Measurements from ENCODE around the gene CLDN3.
"Not testable (repeated sequence)": the region's sequence is repeated elsewhere in the genome, so short reads cannot be mapped to it uniquely, and the experiment has no call there.

Gene CLDN3

DNA sequence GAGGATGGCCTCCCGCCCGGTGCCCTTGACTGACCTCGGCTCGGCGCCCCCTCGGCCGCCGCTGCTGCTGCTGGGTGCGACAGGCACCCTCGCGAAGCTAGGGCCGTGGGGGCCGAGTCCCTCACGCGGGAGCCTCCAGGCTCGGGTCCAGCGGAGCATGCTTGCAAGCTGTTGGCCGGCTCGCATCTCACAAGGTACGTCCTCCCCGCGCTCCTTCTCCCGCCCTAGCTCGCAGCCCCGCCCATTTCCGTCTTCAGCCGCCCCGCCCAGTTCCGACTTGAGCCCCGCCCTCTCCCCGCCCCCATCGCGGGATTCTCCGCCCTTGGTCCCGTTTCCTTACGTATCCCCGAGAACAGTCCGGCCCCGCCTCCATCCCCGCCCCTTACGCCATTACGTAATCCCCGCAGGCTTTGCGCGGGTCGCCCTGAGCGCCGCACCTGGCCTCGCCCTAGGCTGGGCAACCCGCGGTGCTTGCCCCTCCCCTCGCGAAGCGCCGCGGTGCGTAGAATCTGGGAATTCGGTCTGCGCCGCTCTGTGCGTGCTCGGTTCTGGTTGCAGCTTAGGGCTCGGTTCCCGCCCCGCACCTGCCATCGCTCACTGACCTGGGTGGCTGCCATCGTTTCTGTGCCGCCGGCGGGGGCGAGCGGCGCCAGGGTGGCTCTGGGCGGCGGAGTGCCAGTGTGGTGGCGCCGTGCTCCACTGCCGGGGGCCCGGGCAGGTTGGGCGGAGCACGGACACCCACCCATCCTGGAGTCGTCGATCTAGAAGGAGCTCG is 31.3 kb downstream of the CLDN3 start, which contains the start of gene ABHD11:
TSS of gene ABHD11 (minus strand) at position 191 of the 775 bp plus-strand sequence. CDS start at position 159, 32 bp downstream.
- peak within 1 kb of the TSS; percentile 27 to 92 (median 83) for H3K27ac ChIP-seq
- H3K4me3 ChIP-seq, result peak within 1 kb of the TSS; percentile 59 to 94 (median 80)

- peak overlapping the region; percentile 59 to 94 (median 80) for H3K4me3 ChIP-seq
These were observed 31.9 kb downstream of the CLDN3 start for GRCh38 chr7:73738220-73738611.

GRCh38 chr7:73737491-73738219 is 32.4 kb downstream of the CLDN3 start:
- Histone ChIP-seq H3K27ac (peak overlapping the region in 16 of 21 experiments; percentile 45 to 92 (median 82)), H3K4me3 (peak overlapping the region; percentile 59 to 94 (median 80))

More at GRCh38 chr7:73738220-73738611, 31.9 kb downstream of the CLDN3 start:
- H3K27ac ChIP-seq, result peak overlapping the region; percentile 27 to 92 (median 81)

GRCh38 chr7:73736885-73737284 is 33.2 kb downstream of the CLDN3 start:
- no peak overlapping the region for H3K4me3 ChIP-seq
- H3K27ac ChIP-seq, result no peak overlapping the region

- Histone ChIP-seq H3K4me3 (no peak overlapping the region), H3K27ac (peak overlapping the region in 8 of 21 experiments; percentile 5 to 71 (median 52))
These were observed 34.6 kb downstream of the CLDN3 start for GRCh38 chr7:73735528-73735905.

DNA sequence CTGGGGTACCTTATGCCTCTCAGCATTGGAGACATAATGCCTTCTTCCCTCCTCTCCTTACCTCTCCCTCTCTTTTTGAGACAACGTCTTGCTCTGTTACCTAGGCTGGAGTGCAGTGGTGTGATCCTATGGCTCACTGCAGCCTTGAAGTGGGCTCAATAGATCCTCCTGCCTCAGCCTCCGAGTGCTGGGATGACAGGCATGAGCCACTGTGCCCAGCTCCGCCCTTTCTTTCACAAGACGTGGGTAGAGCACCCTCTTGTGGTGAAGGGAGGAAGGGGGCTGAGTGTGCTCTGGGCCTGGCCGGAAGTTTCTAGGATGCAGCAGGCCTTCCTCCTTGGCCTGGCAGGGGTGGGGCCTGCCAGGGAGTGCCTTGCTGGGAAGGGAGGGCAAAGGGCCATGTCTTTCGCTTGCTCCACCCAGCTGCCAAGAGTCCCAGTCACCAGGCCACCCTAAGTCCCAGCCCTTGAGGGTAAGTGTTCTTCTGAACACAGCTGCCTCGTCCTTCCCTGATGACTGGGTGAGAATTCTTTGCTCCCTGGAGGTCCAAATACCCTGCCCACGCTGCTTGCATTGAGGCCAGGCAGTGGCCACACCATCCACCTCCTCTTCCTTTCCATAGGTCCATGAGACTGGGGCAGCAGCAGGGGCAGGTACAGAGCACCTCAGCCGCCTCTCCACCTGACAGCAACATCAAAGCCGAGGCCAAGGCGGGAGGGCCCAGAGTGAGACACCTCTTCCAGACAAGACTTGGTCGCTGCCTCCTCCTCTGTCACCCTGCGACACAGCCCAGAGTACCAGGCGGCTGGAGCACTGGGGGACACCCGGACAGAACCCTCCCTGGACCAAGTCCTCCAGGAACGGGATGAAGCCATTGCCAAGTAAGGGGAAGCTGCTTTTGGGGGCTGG is 35.2 kb downstream of the CLDN3 start:
- Histone ChIP-seq H3K4me3 (no peak overlapping the region), H3K27ac (peak overlapping the region in 13 of 21 experiments; percentile 5 to 71 (median 51))

DNA sequence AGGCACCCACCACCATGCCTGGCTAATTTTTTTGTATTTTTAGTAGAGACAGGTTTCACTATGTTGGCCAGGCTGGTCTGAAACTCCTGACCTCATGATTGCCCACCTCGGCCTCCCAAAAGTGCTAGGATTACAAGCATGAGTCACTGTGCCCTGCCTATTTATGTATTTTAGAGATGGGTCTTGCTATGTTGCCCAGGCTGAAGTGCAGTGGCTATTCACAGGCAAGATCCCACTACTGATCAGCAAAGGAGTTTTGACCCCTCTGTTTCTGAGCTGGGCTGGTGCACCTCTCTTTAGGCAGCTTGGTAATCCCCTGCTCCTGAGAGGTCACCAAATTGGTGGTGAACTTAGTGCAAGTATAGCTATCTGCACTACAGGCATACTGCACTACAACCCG is 37.7 kb downstream of the CLDN3 start:
- Histone ChIP-seq H3K27ac (no peak overlapping the region), H3K4me3 (no peak overlapping the region)

- Histone ChIP-seq H3K4me3 (no peak overlapping the region), H3K27ac (no peak overlapping the region)
These were observed 39.6 kb downstream of the CLDN3 start for GRCh38 chr7:73730485-73730884.

GRCh38 chr7:73728551-73728950 is 41.5 kb downstream of the CLDN3 start:
- Histone ChIP-seq H3K4me3 (no peak overlapping the region), H3K27ac (no peak overlapping the region)

- no peak overlapping the region for H3K4me3 ChIP-seq
- H3K27ac ChIP-seq, result no peak overlapping the region
These were observed 42.1 kb downstream of the CLDN3 start for GRCh38 chr7:73727952-73728351.

- Histone ChIP-seq H3K27ac (no peak overlapping the region), H3K4me3 (no peak overlapping the region)
These were observed 44.0 kb downstream of the CLDN3 start for GRCh38 chr7:73726083-73726466.

- H3K4me3 ChIP-seq, result no peak overlapping the region
- no peak overlapping the region for H3K27ac ChIP-seq
These were observed 46.3 kb downstream of the CLDN3 start for GRCh38 chr7:73723813-73724212.

DNA sequence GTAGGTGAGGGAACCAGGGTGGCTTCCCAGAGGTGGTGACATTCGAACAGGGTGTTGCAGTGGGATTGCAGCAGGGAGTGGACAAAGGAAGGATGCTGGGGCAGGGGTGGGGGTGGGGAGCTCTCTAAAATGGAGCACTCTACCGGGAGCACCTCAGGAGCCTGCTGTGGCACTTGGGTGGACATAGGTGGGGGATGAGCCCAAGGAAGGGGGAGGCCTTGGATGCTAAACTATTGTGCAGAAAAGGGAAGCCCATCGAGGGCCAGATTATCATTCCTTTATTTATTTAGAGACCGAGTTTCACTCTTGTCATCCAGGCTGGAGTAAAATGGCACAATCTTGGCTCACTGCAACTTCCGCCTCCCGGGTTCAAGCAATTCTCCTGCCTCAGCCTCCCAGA is 47.3 kb downstream of the CLDN3 start:
- Histone ChIP-seq H3K27ac (no peak overlapping the region), H3K4me3 (no peak overlapping the region)

DNA sequence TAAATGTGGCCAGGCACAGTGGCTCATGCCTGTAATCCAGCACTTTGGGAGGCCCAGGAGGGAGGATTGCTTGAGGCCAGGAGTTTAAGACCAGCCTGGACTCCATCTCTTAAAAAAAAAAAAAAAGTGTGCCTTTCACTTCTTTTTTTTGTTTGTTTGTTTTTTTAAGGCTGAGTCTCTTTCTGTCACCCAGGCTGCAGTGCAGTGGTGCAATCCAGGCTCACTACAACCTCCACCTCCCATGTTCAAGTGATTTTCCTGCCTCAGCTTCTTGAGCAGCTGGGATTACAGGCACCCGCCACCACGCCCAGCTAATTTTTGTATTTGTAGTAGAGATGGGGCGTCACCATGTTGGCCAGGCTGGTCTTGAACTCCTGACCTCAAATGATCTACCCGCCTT is 47.9 kb downstream of the CLDN3 start:
- H3K27ac ChIP-seq, H3K4me3 ChIP-seq: not testable (repeated sequence)

DNA sequence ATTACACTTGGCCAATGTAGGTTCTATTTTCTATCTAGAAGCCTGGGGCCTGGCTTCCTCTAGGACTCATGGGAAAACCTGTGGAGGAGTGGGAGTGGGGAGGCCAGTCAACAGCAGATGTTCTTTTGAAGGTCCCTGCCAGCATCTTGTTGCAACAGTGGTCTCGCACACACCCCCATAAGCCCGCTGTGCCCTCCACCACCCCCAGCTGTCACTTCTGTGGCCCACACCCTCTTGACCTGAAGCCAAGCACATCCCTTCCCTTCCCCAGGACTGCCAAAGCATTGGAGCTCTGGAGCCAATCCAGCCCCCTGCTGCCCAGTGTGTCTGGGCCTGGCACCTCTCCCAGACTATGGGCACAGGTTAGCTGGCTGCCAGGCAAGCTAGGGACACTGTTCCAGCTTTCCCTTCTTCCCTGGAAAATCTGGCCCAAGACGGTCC is 48.7 kb downstream of the CLDN3 start:
- H3K27ac ChIP-seq, result no peak overlapping the region
- H3K4me3 ChIP-seq, result no peak overlapping the region

- not testable (repeated sequence) for H3K27ac ChIP-seq, H3K4me3 ChIP-seq
These were observed 49.6 kb downstream of the CLDN3 start for GRCh38 chr7:73720443-73720842.

GRCh38 chr7:73719806-73720169 is 50.3 kb downstream of the CLDN3 start:
- Histone ChIP-seq H3K4me3 (peak overlapping the region in 5 of 7 experiments; percentile 14 to 82 (median 74)), H3K27ac (no peak overlapping the region)

All from skin epidermis (tissue), 12 donors.